Hepatocyte (in vitro differentiated cells): ENCODE results near the gene SCG5. TPM values are rescaled to one million over a fixed set of nuclear protein-coding genes. Genes with fewer than 3 reads are reported as not detected.

ENCODE experiments used
- DNase-seq: peaks from one replicate; pipeline ENCODE4 v3.0.0-alpha.2; 2016; ENCODE audit warnings: low spot score
- H2AFZ ChIP-seq: fragments of 200-600 bp; sonication (generic); 2 replicates; pipeline ENCODE4 v1.6.0; 2016; ENCODE audit warnings: antibody characterized with exemption, mild to moderate bottlenecking
- H3K27ac ChIP-seq: fragments of 200-600 bp; sonication (generic); 2 replicates; pipeline ENCODE4 v1.5.1; 2016; ENCODE audit warnings: mild to moderate bottlenecking
- H3K27me3 ChIP-seq: fragments of 200-600 bp; sonication (generic); 2 replicates; pipeline ENCODE4 v1.6.1; 2016
- H3K36me3 ChIP-seq: fragments of 200-600 bp; sonication (generic); replicated peaks from 2 replicates; pipeline ENCODE4 v1.5.1; 2016; ENCODE audit warnings: low read depth; ENCODE audit not compliant: insufficient read depth
- H3K4me1 ChIP-seq: fragments of 200-600 bp; sonication (generic); 2 replicates; pipeline ENCODE4 v1.5.1; 2016; ENCODE audit warnings: mild to moderate bottlenecking, moderate library complexity; ENCODE audit not compliant: insufficient read depth
- H3K4me2 ChIP-seq: fragments of 200-600 bp; sonication (generic); 2 replicates; pipeline ENCODE4 v1.6.0; 2016
- H3K4me3 ChIP-seq: fragments of 200-600 bp; sonication (generic); 2 replicates; pipeline ENCODE4 v1.5.1; 2016; ENCODE audit warnings: mild to moderate bottlenecking
- H3K79me2 ChIP-seq: fragments of 200-600 bp; sonication (generic); 2 replicates; pipeline ENCODE4 v1.6.0; 2017; ENCODE audit warnings: mild to moderate bottlenecking
- H3K9me2 ChIP-seq: fragments of 200-600 bp; sonication (generic); replicated peaks from 2 replicates; pipeline ENCODE4 v1.6.0; 2017; ENCODE audit warnings: mild to moderate bottlenecking; ENCODE audit not compliant: insufficient read depth
- H3K9me3 ChIP-seq: fragments of 200-600 bp; sonication (generic); 2 replicates; pipeline ENCODE4 v1.5.1; 2016; ENCODE audit warnings: low read depth, mild to moderate bottlenecking
- H4K20me1 ChIP-seq: fragments of 200-600 bp; sonication (generic); 2 replicates; pipeline ENCODE4 v1.6.0; 2016; ENCODE audit warnings: mild to moderate bottlenecking; ENCODE audit not compliant: insufficient read depth, poor library complexity, severe bottlenecking
- CTCF ChIP-seq: fragments of 200-600 bp; sonication (generic); IDR thresholded peaks from 2 replicates; pipeline ENCODE4 v1.5.1; 2016; ENCODE audit warnings: antibody characterized with exemption, mild to moderate bottlenecking; ENCODE audit not compliant: poor library complexity
- EZH2 ChIP-seq: fragments of 200-600 bp; sonication (generic); IDR thresholded peaks from 2 replicates; pipeline ENCODE4 v1.6.1; 2016; ENCODE audit warnings: antibody characterized with exemption, mild to moderate bottlenecking, borderline replicate concordance
- EZH2phosphoT487 ChIP-seq: fragments of 200-600 bp; sonication (generic); IDR thresholded peaks from one replicate; pipeline ENCODE4 v1.6.1; 2018; ENCODE audit warnings: antibody characterized with exemption, mild to moderate bottlenecking, low read depth, moderate library complexity; ENCODE audit not compliant: unreplicated experiment, severe bottlenecking
- WGBS: methylation state at CpG from one replicate; pipeline ENCODE4 v1.1.6; 2016; ENCODE audit warnings: low lambda C conversion rate; ENCODE audit errors: missing lambda C conversion rate; 5-methylcytosine and 5-hydroxymethylcytosine counted together
- polyA plus RNA-seq: library from polyadenylated mRNA; unstranded; fragments of >200 nt; fragmentation: Nextera tagmentation; extraction: Ambion mirVana; gene quantifications from 2 replicates; pipeline ENCODE4 v1.2.1, GENCODE V29; 2016
- total RNA-seq: library from RNA; depleted of rRNA; stranded (reverse); fragments of >200 nt; gene quantifications from 2 replicates; pipeline ENCODE4 v1.2.3, GENCODE V29; 2014

The SCG5 gene
- total and polyA plus RNA-seq, 2 experiments from 2014 or later, result 5.2 to 9.8 TPM

GRCh38 chr15:32664796-32665195, 23.3 kb downstream of the SCG5 start:
- Histone ChIP-seq H4K20me1 (no peaks in the 10 kb centered on the region), H2AFZ (no peak overlapping the region), H3K4me3 (no peak overlapping the region), H3K4me1 (peaks cover 5% of the 10 kb centered on the region), H3K9me2 (no peaks in the 10 kb centered on the region), H3K9me3 (no peaks in the 10 kb centered on the region), H3K27ac (no peak overlapping the region), H3K27me3 (no peaks in the 10 kb centered on the region), H3K36me3 (no peaks in the 10 kb centered on the region), H3K79me2 (no peaks in the 10 kb centered on the region), H3K4me2 (no peak overlapping the region)
- TF ChIP-seq EZH2phosphoT487 (no peak), CTCF (no peak), EZH2 (no peak)
- DNase-seq, result no peak

GRCh38 chr15:32667321-32667720, 25.8 kb downstream of the SCG5 start:
- Histone ChIP-seq H3K4me3 (no peak overlapping the region), H3K9me2 (no peaks in the 10 kb centered on the region), H3K4me1 (peaks cover 5% of the 10 kb centered on the region), H3K79me2 (no peaks in the 10 kb centered on the region), H3K9me3 (no peaks in the 10 kb centered on the region), H3K36me3 (no peaks in the 10 kb centered on the region), H2AFZ (no peak overlapping the region), H4K20me1 (no peaks in the 10 kb centered on the region), H3K27ac (no peak overlapping the region), H3K4me2 (no peak overlapping the region), H3K27me3 (no peaks in the 10 kb centered on the region)
- DNase-seq, result no peak
- TF ChIP-seq CTCF (no peak), EZH2phosphoT487 (no peak), EZH2 (no peak)
- whole genome bisulfite sequencing, result 94% methylated on average over 6 of the region's 6 CpGs

- Histone ChIP-seq H4K20me1 (no peaks in the 10 kb centered on the region), H3K4me2 (no peak overlapping the region), H3K27ac (peak overlapping the region; percentile 24), H3K9me2 (no peaks in the 10 kb centered on the region), H3K36me3 (no peaks in the 10 kb centered on the region), H3K4me3 (no peak overlapping the region), H2AFZ (no peak overlapping the region), H3K4me1 (peaks cover 5% of the 10 kb centered on the region), H3K27me3 (no peaks in the 10 kb centered on the region), H3K9me3 (no peaks in the 10 kb centered on the region), H3K79me2 (no peaks in the 10 kb centered on the region)
- DNase-seq, result no peak
- TF ChIP-seq EZH2, result no peak
- WGBS, result 61% methylated on average over 2 of the region's 2 CpGs
Observed at GRCh38 chr15:32668942-32669341, 27.4 kb downstream of the SCG5 start.

GRCh38 chr15:32669896-32670611, 28.5 kb downstream of the SCG5 start:
- Histone ChIP-seq H3K36me3 (no peaks in the 10 kb centered on the region), H3K9me2 (no peaks in the 10 kb centered on the region), H3K4me1 (peaks cover 5% of the 10 kb centered on the region), H3K9me3 (no peaks in the 10 kb centered on the region), H3K4me2 (peak overlapping the region; percentile 49), H2AFZ (no peak overlapping the region), H3K79me2 (no peaks in the 10 kb centered on the region), H4K20me1 (no peaks in the 10 kb centered on the region), H3K27me3 (no peaks in the 10 kb centered on the region), H3K27ac (peak overlapping the region; percentile 70), H3K4me3 (no peak overlapping the region)
- 34% methylated on average over 5 of the region's 5 CpGs for WGBS
- TF ChIP-seq EZH2, result no peak
- TF ChIP-seq CTCF, result no peak
- no peak for TF ChIP-seq EZH2phosphoT487
- DNase-seq, result peak; percentile 23
